H1 (cell line): ENCODE data around the gene RRAGC. TPM values are rescaled to one million over a fixed set of nuclear protein-coding genes. Genes with fewer than 3 reads are reported as not detected.

Source experiments
- CTCF ChIA-PET: fragments of 300-600 bp; sonication (Branson Sonifier 250); formaldehyde crosslinking; loops from one replicate; lab custom pipeline; 2021; ENCODE audit not compliant: partially characterized antibody; lab: Charles Lee
- POLR2A ChIA-PET: fragments of 300-600 bp; sonication (Branson Sonifier 250); formaldehyde crosslinking; loops from one replicate; lab custom pipeline; 2021; ENCODE audit warnings: inconsistent platforms; ENCODE audit not compliant: partially characterized antibody; lab: Charles Lee
- DNase-seq, 2 experiments: peaks; one replicate each; pipeline versions ENCODE4 v3.0.0 to v3.0.0-alpha.2; 2010 to 2022; ENCODE audit warnings: low spot score in 2 of 2, low read depth in 1 of 2, mixed read lengths in 1 of 2
- FAIRE-seq: peaks from 2 replicates; lab custom pipeline; 2011; peaks lifted over from hg19 to GRCh38; lab: Jason Lieb, UNC
- H2AFZ ChIP-seq: 2 replicates; pipeline ENCODE4 v1.8.1; 2012; ENCODE audit warnings: low read length, inconsistent platforms
- H2AK5ac ChIP-seq: 2 replicates; pipeline ENCODE4 v1.6.1; 2013; ENCODE audit warnings: low read depth, low read length
- H2BK120ac ChIP-seq: replicated peaks from 2 replicates; pipeline ENCODE3; 2013; ENCODE audit warnings: low read depth, low read length, inconsistent platforms
- H2BK12ac ChIP-seq: 2 replicates; pipeline ENCODE4 v1.6.1; 2013; ENCODE audit warnings: low read depth, low read length
- H2BK15ac ChIP-seq: 2 replicates; pipeline ENCODE4 v1.6.1; 2013; ENCODE audit warnings: low read length
- H2BK20ac ChIP-seq: 2 replicates; pipeline ENCODE4 v1.6.1; 2013; ENCODE audit warnings: low read length
- H2BK5ac ChIP-seq: 2 replicates; pipeline ENCODE4 v1.6.1; 2013; ENCODE audit warnings: low read depth, low read length
- H3K14ac ChIP-seq: 2 replicates; pipeline ENCODE4 v1.6.1; 2013; ENCODE audit warnings: inconsistent platforms; ENCODE audit not compliant: insufficient read length
- H3K18ac ChIP-seq: 2 replicates; pipeline ENCODE4 v1.6.1; 2013; ENCODE audit warnings: low read length; ENCODE audit errors: extremely low read depth
- H3K23ac ChIP-seq: 2 replicates; pipeline ENCODE4 v1.6.1; 2013; ENCODE audit warnings: inconsistent platforms; ENCODE audit not compliant: insufficient read length
- H3K23me2 ChIP-seq: 2 replicates; pipeline ENCODE4 v1.6.1; 2013; ENCODE audit warnings: low read depth, low read length
- H3K27ac ChIP-seq: 2 replicates; pipeline ENCODE4 v1.6.1; 2011; ENCODE audit warnings: low read depth, low read length, inconsistent platforms
- H3K27me3 ChIP-seq, 4 experiments: replicated peaks in 1 of 4; 1 replicate in 1 of 4; 2 replicates in 3 of 4; pipeline versions ENCODE4 v1.6.1 to v1.8.1; 2011 to 2013; ENCODE audit warnings: low read length in 3 of 4, mild to moderate bottlenecking in 3 of 4, inconsistent platforms in 2 of 4, mixed read lengths in 2 of 4, moderate library complexity in 1 of 4; ENCODE audit not compliant: control insufficient read depth in 3 of 4, insufficient read depth in 3 of 4; ENCODE audit errors: extremely low read depth in 1 of 4
- H3K36me3 ChIP-seq, 4 experiments: 2 replicates each; pipeline versions ENCODE4 v1.6.1 to v1.8.1; 2011 to 2013; ENCODE audit warnings: mild to moderate bottlenecking in 4 of 4, low read length in 3 of 4, moderate library complexity in 2 of 4, control low read depth in 1 of 4, inconsistent platforms in 1 of 4; ENCODE audit not compliant: insufficient read depth in 4 of 4, control insufficient read depth in 2 of 4
- H3K4ac ChIP-seq: replicated peaks from 2 replicates; pipeline ENCODE3; 2013; ENCODE audit warnings: low read length, low read depth, mixed read lengths, inconsistent platforms; ENCODE audit not compliant: insufficient read length
- H3K4me1 ChIP-seq, 4 experiments: replicated peaks in 1 of 4; 1 replicate in 1 of 4; 2 replicates in 3 of 4; pipeline versions ENCODE4 v1.6.1 to v1.8.1; 2011 to 2013; ENCODE audit warnings: low read length in 3 of 4, inconsistent platforms in 2 of 4, mixed read lengths in 1 of 4; ENCODE audit not compliant: insufficient read depth in 4 of 4, control insufficient read depth in 3 of 4
- H3K4me2 ChIP-seq, 2 experiments: 2 replicates each; pipeline versions ENCODE4 v1.6.1 to v1.8.1; 2011 to 2013; ENCODE audit warnings: low read depth in 2 of 2, low read length in 2 of 2, control low read depth in 1 of 2, inconsistent platforms in 1 of 2, mild to moderate bottlenecking in 1 of 2; ENCODE audit not compliant: insufficient read depth in 1 of 2
- H3K4me3 ChIP-seq, 4 experiments: fragments of 200-600, 300-600 bp in 1 of 4; sonication (generic), shearing (Covaris generic), sonication (Bioruptor Twin) in 1 of 4; 2 replicates each; pipeline versions ENCODE4 v1.5.1 to v1.8.1; 2011 to 2016; ENCODE audit warnings: low read length in 4 of 4, low read depth in 3 of 4, control low read depth in 2 of 4, inconsistent platforms in 2 of 4, mild to moderate bottlenecking in 2 of 4, mixed read lengths in 1 of 4, moderate library complexity in 1 of 4; ENCODE audit not compliant: insufficient read depth in 2 of 4; ENCODE audit errors: extremely low read depth in 1 of 4
- H3K56ac ChIP-seq: replicated peaks from 2 replicates; pipeline ENCODE3; 2013; ENCODE audit warnings: low read depth, mild to moderate bottlenecking, mixed read lengths, low read length, inconsistent platforms; ENCODE audit not compliant: insufficient read length
- H3K79me1 ChIP-seq: 2 replicates; pipeline ENCODE4 v1.6.1; 2013; ENCODE audit warnings: low read depth, low read length, control low read depth
- H3K79me2 ChIP-seq, 2 experiments: 2 replicates each; pipeline versions ENCODE4 v1.6.1 to v1.8.1; 2012 to 2013; ENCODE audit warnings: low read length in 2 of 2, mild to moderate bottlenecking in 2 of 2, inconsistent platforms in 1 of 2; ENCODE audit not compliant: insufficient read depth in 2 of 2, control insufficient read depth in 1 of 2
- H3K9ac ChIP-seq, 4 experiments: replicated peaks in 1 of 4; 1 replicate in 1 of 4; 2 replicates in 3 of 4; pipeline versions ENCODE4 v1.6.1 to v1.8.1; 2011 to 2013; ENCODE audit warnings: low read depth in 3 of 4, low read length in 3 of 4, control low read depth in 2 of 4, mild to moderate bottlenecking in 2 of 4, moderate library complexity in 2 of 4, inconsistent platforms in 1 of 4; ENCODE audit errors: extremely low read depth in 1 of 4
- H3K9me3 ChIP-seq, 2 experiments: 2 replicates each; pipeline versions ENCODE4 v1.6.1 to v1.8.1; 2012 to 2013; ENCODE audit warnings: mild to moderate bottlenecking in 2 of 2, moderate library complexity in 2 of 2, control low read depth in 1 of 2, inconsistent platforms in 1 of 2, low read depth in 1 of 2, low read length in 1 of 2, mixed read lengths in 1 of 2; ENCODE audit not compliant: insufficient read depth in 2 of 2
- H4K20me1 ChIP-seq, 2 experiments: replicated peaks in 1 of 2; 2 replicates each; pipeline versions ENCODE3 to v1.8.1; 2011 to 2013; ENCODE audit warnings: inconsistent platforms in 2 of 2, low read length in 2 of 2, mild to moderate bottlenecking in 1 of 2; ENCODE audit not compliant: insufficient read depth in 2 of 2, control insufficient read depth in 1 of 2
- H4K5ac ChIP-seq: 2 replicates; pipeline ENCODE4 v1.6.1; 2013; ENCODE audit warnings: low read length, low read depth, mixed read lengths, inconsistent platforms; ENCODE audit not compliant: insufficient read length
- H4K8ac ChIP-seq: 2 replicates; pipeline ENCODE4 v1.8.0; 2013; ENCODE audit warnings: mild to moderate bottlenecking, moderate library complexity, low read length, inconsistent platforms; ENCODE audit not compliant: insufficient read depth; ENCODE audit errors: extremely low read depth
- H4K91ac ChIP-seq: replicated peaks from 2 replicates; pipeline ENCODE3; 2013; ENCODE audit warnings: low read length, mixed read lengths, inconsistent platforms; ENCODE audit not compliant: insufficient read length
- CHD1 ChIP-seq: IDR thresholded peaks from 2 replicates; pipeline ENCODE4 v1.6.1; 2012; ENCODE audit warnings: low read depth, low read length, improper control_type of control experiment
- CREB1 ChIP-seq: IDR thresholded peaks from 2 replicates; pipeline ENCODE4 v1.6.1; 2012; ENCODE audit warnings: inconsistent platforms
- GTF2F1 ChIP-seq: IDR thresholded peaks from 2 replicates; pipeline ENCODE4 v1.6.1; 2012; ENCODE audit warnings: low read depth, low read length, improper control_type of control experiment, borderline replicate concordance
- JUN ChIP-seq: IDR thresholded peaks from 2 replicates; pipeline ENCODE4 v1.6.1; 2011; ENCODE audit warnings: low read depth, mild to moderate bottlenecking, improper control_type of control experiment, low read length
- KDM1A ChIP-seq: fragments of 200-600, 300-600 bp; sonication (generic); IDR thresholded peaks from 2 replicates; pipeline ENCODE4 v1.7.1; 2016; ENCODE audit warnings: mild to moderate bottlenecking, low read length, borderline replicate concordance
- MAFK ChIP-seq: IDR thresholded peaks from 2 replicates; pipeline ENCODE4 v1.6.1; 2012; ENCODE audit warnings: low read depth, mild to moderate bottlenecking, improper control_type of control experiment, low read length
- NRF1 ChIP-seq: IDR thresholded peaks from 2 replicates; pipeline ENCODE4 v1.6.1; 2011; ENCODE audit warnings: mild to moderate bottlenecking, low read depth, low read length, improper control_type of control experiment
- POLR2AphosphoS5 ChIP-seq: IDR thresholded peaks from 2 replicates; pipeline ENCODE4 v1.6.1; 2011; ENCODE audit warnings: low read depth, low read length
- RNF2 ChIP-seq: fragments of 200-900, 300-1000 bp; sonication (generic); IDR thresholded peaks from 2 replicates; pipeline ENCODE4 v1.7.1; 2016; ENCODE audit warnings: borderline replicate concordance, low read depth, mild to moderate bottlenecking, antibody characterized with exemption, low read length; ENCODE audit not compliant: poor library complexity, severe bottlenecking; ENCODE audit errors: missing control alignments
- SP1 ChIP-seq: IDR thresholded peaks from 2 replicates; pipeline ENCODE4 v1.6.1; 2011; ENCODE audit warnings: low read depth, low read length
- SP2 ChIP-seq: IDR thresholded peaks from 2 replicates; pipeline ENCODE4 v1.6.1; 2012; ENCODE audit warnings: mild to moderate bottlenecking, low read length, inconsistent platforms
- SRF ChIP-seq: IDR thresholded peaks from 2 replicates; pipeline ENCODE4 v1.6.1; 2011; ENCODE audit warnings: mild to moderate bottlenecking, low read depth, low read length, moderate library complexity
- TAF7 ChIP-seq: optimal IDR thresholded peaks from 2 replicates; pipeline ENCODE3; 2011; ENCODE audit warnings: low read depth, mild to moderate bottlenecking, inconsistent platforms, low read length, moderate library complexity, borderline replicate concordance
- WGBS, 2 experiments: shearing (Covaris generic) in 1 of 2; methylation state at CpG; one replicate each; pipeline versions ENCODE4 v1.1.6 to v1.1.7; 2013 to 2015; ENCODE audit warnings: low lambda C conversion rate in 2 of 2, mixed read lengths in 2 of 2, inconsistent platforms in 1 of 2, low coverage in 1 of 2, missing lambda C conversion rate in 1 of 2; ENCODE audit not compliant: insufficient replicate concordance in 2 of 2, insufficient coverage in 1 of 2, insufficient read length in 1 of 2; ENCODE audit errors: extremely low coverage in 1 of 2, missing lambda C conversion rate in 1 of 2; 5-methylcytosine and 5-hydroxymethylcytosine counted together
- polyA plus RNA-seq, 7 experiments: library from polyadenylated mRNA; depleted of rRNA in 3 of 7; stranded (reverse) in 5 of 7; unstranded in 2 of 7; fragments of >200 nt in 5 of 7; fragments of 200-250 nt in 2 of 7; gene quantifications; 1 replicate in 5 of 7; 2 replicates in 1 of 7; 4 replicates in 1 of 7; pipeline versions ENCODE4 v1.2.1 to v1.2.3, GENCODE V29; 2011 to 2013; ENCODE audit warnings: missing spikeins in 2 of 7, mixed read lengths in 2 of 7
- total RNA-seq: library from RNA; stranded (reverse); fragmentation: NEBNext Ultra II Directional; extraction: Animal tissue kit (Norgen Biotek cat#: 25700); gene quantifications from 2 replicates; pipeline ENCODE4 v1.2.1, GENCODE V29; 2021
- TF ChIP-seq, protein P1 (sequence below): IDR thresholded peaks from 2 replicates; pipeline ENCODE4 v1.6.1; 2011; ENCODE audit warnings: low read length, improper control_type of control experiment

Gene RRAGC
- total and polyA plus RNA-seq, 2 of the 8 experiments (the other 6 are each of a cell fraction or from before 2014, with no cell fraction given) = 12.0 to 16.5 TPM

DNA sequence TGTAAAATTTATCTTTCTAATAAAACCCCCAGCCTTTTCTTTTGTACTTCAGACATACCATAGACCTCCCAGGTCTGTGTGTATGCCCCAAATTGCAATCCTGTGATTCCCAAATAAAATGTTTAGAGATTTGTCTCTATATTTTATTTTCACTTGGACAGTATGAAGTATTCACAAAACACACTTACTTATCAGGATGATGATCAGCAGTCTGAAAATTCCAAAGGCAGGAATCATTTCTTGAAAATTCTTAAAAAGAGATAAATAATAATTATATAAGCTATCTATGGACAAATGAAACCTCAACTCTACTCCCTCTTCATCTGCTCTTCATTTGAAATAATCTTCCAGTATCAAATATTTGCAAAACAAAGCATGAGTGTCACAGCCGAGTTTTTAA, 33.4 kb upstream of the RRAGC start:
- Histone ChIP-seq H4K20me1 (no peaks in the 10 kb centered on the region), H2BK20ac (no peak overlapping the region), H3K27ac (no peak overlapping the region), H2AK5ac (no peak overlapping the region), H2BK5ac (no peak overlapping the region), H4K91ac (no peak overlapping the region), H2BK12ac (no peak overlapping the region), H3K36me3 (no peaks in the 10 kb centered on the region), H2AFZ (no peak overlapping the region), H2BK120ac (no peak overlapping the region), H4K8ac (no peak overlapping the region), H3K79me2 (no peaks in the 10 kb centered on the region), H3K56ac (no peak overlapping the region), H3K4me2 (no peak overlapping the region), H3K18ac (no peak overlapping the region), H3K14ac (no peak overlapping the region), H3K4me1 (peaks cover 0 to 2% (median under 1%) of the 10 kb centered on the region in 4 experiments; a peak in 2 of 7 replicates), H3K23me2 (no peaks in the 10 kb centered on the region), H4K5ac (no peak overlapping the region), H3K4me3 (no peak overlapping the region), H3K4ac (no peak overlapping the region), H3K79me1 (no peaks in the 10 kb centered on the region), H3K9ac (no peak overlapping the region), H3K23ac (no peak overlapping the region), H3K9me3 (no peaks in the 10 kb centered on the region), H3K27me3 (no peaks in the 10 kb centered on the region), H2BK15ac (no peak overlapping the region)
- CTCF ChIA-PET = interaction anchor here (0.5 to 1.8 kb wide), 7 partner anchors 23 to 199 kb away, joined by 3 to 10 read pairs (median 5); partner anchors contain the start of gene NDUFS5
- FAIRE-seq (no peak), DNase-seq (no peak)
- WGBS, 2 experiments = 91% methylated on average over 1 of the region's 1 CpG; no CpG with 5 or more reads in 1 of the 2 experiments
- POLR2A ChIA-PET = interaction anchor here (1.7 to 1.8 kb wide), 2 partner anchors 34 to 114 kb away, joined by 5 read pairs; partner anchors contain the start of gene RRAGC
- TF ChIP-seq, protein P1, sequence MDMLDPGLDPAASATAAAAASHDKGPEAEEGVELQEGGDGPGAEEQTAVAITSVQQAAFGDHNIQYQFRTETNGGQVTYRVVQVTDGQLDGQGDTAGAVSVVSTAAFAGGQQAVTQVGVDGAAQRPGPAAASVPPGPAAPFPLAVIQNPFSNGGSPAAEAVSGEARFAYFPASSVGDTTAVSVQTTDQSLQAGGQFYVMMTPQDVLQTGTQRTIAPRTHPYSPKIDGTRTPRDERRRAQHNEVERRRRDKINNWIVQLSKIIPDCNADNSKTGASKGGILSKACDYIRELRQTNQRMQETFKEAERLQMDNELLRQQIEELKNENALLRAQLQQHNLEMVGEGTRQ = no peak
- TF ChIP-seq RNF2 (no peak), SP1 (no peak), KDM1A (no peak), SRF (no peak), POLR2AphosphoS5 (no peak), JUN (no peak), GTF2F1 (no peak), TAF7 (no peak), NRF1 (no peak), MAFK (no peak), SP2 (no peak), CHD1 (no peak), CREB1 (no peak)
